NCI-H128 (cell line): ENCODE data around the gene TMIGD1.

Experiments used
- DNase-seq: peaks from one replicate; lab custom pipeline; 2025; ENCODE audit not compliant: unreplicated experiment; lab: John Stamatoyannopoulos, UW

The TMIGD1 gene

DNA sequence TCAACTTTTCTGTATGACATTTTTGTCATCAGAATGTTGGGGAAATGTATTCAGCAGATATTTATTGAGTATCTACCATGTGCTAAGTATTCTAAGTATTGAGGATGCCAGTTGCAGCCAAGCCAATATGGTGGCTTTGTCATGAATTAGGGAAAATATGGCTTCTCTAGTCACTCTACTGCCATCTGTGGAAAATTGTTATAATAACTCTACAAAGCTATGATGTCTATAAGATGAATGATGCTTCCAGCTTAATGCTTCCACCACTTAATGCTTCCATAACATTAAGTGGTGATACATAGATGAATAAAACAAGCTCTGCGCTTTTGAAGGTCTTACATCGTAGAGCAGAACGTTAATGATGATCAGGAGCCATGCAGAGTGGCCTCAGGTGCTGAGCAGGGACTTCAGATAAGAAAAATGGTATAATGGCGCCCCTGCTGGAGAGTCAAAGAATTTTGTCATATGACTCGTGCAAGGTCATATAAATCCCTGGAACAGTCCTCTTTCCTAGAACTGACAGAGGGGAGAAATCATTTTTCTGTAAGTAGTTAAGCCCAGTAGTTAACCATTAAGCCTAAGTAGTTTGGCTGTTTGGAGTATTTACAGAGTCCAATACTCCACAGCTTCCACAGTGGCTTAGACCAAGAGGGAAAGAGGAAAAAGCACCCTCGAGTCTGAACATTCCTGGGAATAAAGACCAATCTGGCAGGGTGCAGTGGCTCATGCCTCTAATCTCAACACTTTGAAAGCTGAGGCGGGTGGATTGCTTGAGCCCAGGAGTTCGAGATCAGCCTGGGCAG lies 2.7 kb upstream of the TMIGD1 start:
- DNase-seq = no peak

- DNase-seq = no peak
Measured at GRCh38 chr17:30334421-30334820, 564 bp upstream of the TMIGD1 start.

- DNase-seq = no peak
Measured at GRCh38 chr17:30332057-30332542, 1.8 kb downstream of the TMIGD1 start.

DNA sequence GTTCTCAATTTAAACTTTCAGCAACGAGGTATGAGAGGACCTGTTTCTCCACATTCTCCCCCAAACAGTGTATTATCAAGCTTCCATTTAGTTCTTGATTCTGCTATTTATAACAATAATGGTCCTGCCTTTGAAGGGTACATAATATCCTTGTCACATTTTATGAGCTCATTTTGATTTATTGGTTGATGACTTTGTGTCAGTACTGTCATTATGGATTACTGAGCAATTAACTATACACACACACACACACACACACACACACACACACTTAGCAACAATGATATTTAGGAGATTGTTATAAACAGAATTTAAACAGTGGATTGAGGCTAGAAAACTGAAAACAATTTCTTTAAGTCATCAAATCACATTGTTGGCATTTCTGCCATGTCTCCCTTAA lies 7.0 kb downstream of the TMIGD1 start:
- DNase-seq = no peak

- no peak for DNase-seq
Measured at GRCh38 chr17:30324723-30325122, 9.1 kb downstream of the TMIGD1 start.

- DNase-seq = no peak
Measured at GRCh38 chr17:30323895-30324319, 9.9 kb downstream of the TMIGD1 start.

GRCh38 chr17:30323262-30323894 lies 10.5 kb downstream of the TMIGD1 start:
- no peak for DNase-seq

DNA sequence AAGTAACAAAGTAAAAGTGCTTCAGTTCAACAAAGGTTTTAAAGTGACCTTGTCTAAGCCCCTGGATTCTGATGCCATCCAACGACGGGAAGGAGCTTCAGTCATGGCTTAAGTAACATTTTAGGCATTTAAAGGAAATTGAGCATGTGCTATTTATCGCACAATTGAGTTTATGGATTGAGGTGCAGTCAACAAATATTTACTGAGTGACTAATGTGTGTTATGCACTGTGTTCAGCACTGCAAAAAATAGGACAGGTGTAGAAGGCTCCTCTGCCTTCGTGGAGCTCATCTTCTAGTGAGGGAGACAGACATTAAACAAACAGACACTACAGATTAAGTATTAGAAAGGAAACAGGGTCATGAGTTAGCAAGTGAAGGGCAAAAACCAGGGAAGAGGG lies 12.5 kb downstream of the TMIGD1 start:
- no peak for DNase-seq

DNA sequence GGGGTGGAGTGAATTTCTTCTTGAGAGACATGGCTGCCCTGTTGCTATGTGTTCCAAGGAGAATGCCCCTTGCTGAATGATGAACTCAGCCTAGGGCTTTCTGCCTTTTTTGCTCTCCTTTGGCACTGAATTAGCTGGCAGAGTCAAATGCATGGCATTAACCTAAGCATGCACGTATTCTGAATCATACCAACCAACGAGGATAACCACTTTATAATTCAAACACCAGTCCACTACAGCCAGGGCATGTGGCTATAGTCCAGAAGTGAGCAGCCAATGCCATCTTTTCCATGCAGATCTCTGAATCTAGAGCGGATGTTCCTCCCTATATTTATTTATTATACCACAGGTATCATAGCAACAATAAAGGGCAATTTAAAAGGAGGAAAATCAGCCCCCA lies 15.7 kb downstream of the TMIGD1 start:
- DNase-seq = no peak

DNA sequence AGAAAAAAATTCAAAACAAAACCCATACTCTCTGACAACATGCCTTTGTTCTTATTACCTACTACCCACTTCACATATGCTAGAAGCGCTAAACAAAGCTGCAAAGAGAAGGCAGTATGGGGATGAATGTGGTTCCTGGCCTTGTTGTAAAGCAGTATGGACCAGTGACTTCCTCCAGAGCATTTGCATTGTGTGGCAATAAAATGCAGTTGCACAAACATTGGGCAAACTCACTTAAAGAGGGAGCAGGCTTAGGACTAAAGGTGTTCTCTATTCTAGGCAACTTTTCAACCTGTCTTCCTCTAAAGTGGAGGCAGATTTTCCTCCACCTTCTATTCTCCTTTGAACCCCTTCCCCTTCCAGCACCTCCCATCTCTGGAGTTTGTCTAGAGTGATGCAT lies 17.1 kb downstream of the TMIGD1 start:
- no peak for DNase-seq

- DNase-seq = no peak
Measured at GRCh38 chr17:30315106-30315505, 18.8 kb downstream of the TMIGD1 start.

DNA sequence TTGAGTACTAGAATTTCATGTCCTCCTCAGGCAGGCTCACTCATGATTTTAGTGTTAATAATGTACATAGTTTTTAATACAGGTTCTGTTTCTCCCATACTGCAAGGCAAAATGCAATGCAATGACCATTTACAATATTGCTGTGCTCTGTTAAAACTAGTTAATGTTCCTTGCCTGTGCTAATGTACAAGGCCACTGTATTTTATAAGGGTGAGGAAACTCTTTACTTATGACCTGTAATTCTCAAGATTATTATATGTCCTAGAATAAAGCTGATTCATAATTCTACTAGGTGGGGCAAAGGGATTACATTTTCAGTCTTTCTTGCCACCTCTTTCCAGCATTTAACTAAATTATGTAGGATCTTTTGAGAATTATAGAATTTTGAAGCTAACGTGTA lies 19.4 kb downstream of the TMIGD1 start:
- no peak for DNase-seq

GRCh38 chr17:30312226-30312625 lies 21.6 kb downstream of the TMIGD1 start:
- DNase-seq = no peak

DNA sequence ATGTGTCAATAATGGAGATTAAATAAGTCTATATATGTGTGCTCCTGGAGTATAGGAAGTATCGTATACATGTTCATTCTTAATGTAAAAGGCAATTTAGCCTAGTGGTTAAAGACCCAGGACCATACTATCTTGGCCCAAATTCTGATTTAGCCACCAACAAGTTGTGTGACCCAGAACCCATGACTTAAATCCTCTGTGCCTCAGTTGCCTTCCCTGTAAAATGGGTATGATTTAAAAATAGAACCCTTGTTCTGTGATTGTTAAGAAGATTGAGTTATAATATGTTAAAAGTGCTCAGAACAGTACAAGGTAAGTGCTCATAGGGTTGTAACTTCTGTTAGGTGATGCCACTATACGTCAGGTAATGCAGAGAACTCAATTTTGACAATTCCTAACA lies 23.3 kb downstream of the TMIGD1 start:
- DNase-seq = no peak

- no peak for DNase-seq
Measured at GRCh38 chr17:30309591-30309990, 24.3 kb downstream of the TMIGD1 start.

DNA sequence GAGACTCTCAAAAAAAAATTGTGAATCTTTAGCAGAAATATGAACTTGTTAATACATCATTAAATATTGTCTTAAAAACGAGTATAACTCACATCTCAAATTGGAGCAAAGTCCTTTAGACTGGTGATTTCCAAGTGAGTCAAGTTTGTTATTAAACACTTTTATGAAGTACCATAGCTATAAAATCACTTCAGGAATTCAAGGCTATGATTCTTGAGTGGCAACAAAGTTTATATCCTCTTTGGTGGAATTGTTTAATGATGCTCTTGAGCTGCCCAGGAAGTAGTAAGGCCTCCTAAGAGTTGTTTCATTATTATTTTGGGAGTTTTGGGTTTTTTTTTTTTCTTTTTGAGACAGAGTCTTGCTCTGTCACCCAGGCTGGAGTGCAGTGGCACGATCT lies 25.5 kb downstream of the TMIGD1 start:
- no peak for DNase-seq

DNA sequence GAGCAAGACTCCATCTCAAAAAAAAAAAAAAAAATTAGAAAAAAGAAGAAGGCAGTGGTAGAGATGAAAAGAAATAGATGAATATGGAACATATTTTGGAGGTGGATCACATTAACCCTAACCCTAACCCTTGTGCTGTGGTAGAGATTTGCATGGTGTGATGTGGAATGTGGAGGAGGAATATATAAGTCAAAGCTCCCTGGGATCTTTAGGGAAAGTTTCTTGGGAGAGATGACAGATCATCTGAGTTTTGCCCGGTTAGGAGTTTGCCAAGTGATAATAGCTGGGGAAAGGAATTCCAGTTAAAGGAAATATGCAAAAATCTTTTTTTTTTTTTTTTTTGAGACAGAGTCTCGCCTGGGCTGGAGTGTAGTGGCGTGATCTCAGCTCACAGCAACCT lies 29.1 kb downstream of the TMIGD1 start:
- DNase-seq = no peak

- no peak for DNase-seq
Measured at GRCh38 chr17:30302241-30302640, 31.6 kb downstream of the TMIGD1 start.

DNA sequence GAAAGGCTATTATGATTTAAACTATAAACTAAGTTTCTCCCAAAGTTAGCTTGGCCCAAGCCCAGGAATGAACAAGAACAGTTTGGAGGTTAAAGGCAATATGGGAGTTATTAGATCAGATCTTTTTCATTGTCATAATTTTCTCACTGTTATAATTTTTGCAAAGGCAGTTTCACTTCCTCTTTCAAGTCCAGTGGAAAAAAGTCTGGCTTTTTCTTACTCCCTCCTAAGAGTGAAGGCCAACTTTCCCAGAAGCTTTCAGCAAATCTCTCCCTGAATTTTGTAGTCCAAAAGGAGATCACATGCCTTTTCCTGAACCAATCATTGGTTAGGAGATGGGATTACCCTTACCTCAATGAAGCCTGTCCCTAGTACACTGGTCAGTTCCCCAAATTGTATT lies 33.0 kb downstream of the TMIGD1 start:
- DNase-seq = no peak

DNA sequence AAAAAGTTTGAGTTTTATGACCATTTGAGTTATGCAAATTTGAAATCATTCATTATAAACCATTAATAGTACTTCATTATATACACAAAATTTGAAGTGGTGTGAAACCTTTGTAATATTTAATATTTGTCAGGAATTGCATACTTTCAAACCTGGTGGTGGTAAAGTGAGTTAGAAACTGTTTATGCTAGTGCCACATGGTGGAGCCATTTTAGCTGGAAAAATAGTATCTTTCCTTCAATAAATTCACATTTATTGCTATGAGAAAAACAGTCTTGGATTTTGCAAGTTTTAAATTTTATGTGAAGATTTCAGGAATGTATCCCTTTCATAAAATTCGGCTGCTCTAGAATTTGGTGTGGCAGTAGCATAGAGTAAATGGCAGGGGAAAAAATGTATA lies 34.9 kb downstream of the TMIGD1 start:
- DNase-seq = no peak

- no peak for DNase-seq
Measured at GRCh38 chr17:30297715-30298114, 36.1 kb downstream of the TMIGD1 start.

- no peak for DNase-seq
Measured at GRCh38 chr17:30296499-30297080, 37.3 kb downstream of the TMIGD1 start.
